ENCODE data around the gene HDAC7. TPM values are rescaled to one million over a fixed set of nuclear protein-coding genes. Genes with fewer than 3 reads are reported as not detected.

Gene HDAC7
- total RNA-seq, 1 donor from 2014 or later, result 92.2 TPM

GRCh38 chr12:47734725-47735480 lies 84.8 kb downstream of the HDAC7 start:
- Histone ChIP-seq H3K9me3 (ENCODE audit: insufficient read depth, low read depth, low read length) (no peaks in the 10 kb centered on the region), H3K4me1 (ENCODE audit: insufficient read depth, low read length) (peaks cover 13% of the 10 kb centered on the region), H3K27ac (ENCODE audit: low read depth, low read length) (no peak overlapping the region), H3K4me3 (ENCODE audit: insufficient read depth, low read depth, low read length) (no peak overlapping the region), H3K4me2 (ENCODE audit: low read length) (no peak overlapping the region), H4K20me1 (ENCODE audit: insufficient read depth, low read length) (no peaks in the 10 kb centered on the region), H2AFZ (ENCODE audit: low read depth, low read length) (no peak overlapping the region), H3K9ac (ENCODE audit: low read length) (no peak overlapping the region), H3K27me3 (ENCODE audit: insufficient read depth, low read length) (peaks cover 2% of the 10 kb centered on the region), H3K36me3 (ENCODE audit: insufficient read depth, low read length) (no peaks in the 10 kb centered on the region), H3K79me2 (ENCODE audit: insufficient read depth, low read length) (no peaks in the 10 kb centered on the region)
- DNase-seq (ENCODE audit: low read depth) (no peak), FAIRE-seq (no peak)
- H3K36me3 Mint-ChIP-seq (ENCODE audit: low read depth, unreplicated experiment), result peaks cover 8% of the 10 kb centered on the region
- no peak overlapping the region for H3K4me3 Mint-ChIP-seq (ENCODE audit: unreplicated experiment)
- peaks cover 4% of the 10 kb centered on the region for H3K9me3 Mint-ChIP-seq (ENCODE audit: unreplicated experiment)
- peaks cover 36% of the 10 kb centered on the region for H3K27me3 Mint-ChIP-seq (ENCODE audit: low read depth, unreplicated experiment)
- H3K27ac Mint-ChIP-seq (ENCODE audit: unreplicated experiment), result no peak overlapping the region
- no peak for TF ChIP-seq EZH2 (IDR thresholded peaks at IDR 0.05; ENCODE audit: insufficient read depth, low read length)
- TF ChIP-seq CTCF (IDR thresholded peaks at IDR 0.05; ENCODE audit: insufficient read depth, low read depth, low read length), result no peak
- H3K4me1 Mint-ChIP-seq (ENCODE audit: low read depth, unreplicated experiment), result peaks cover 7% of the 10 kb centered on the region

- Histone ChIP-seq H3K27ac (ENCODE audit: low read depth, low read length) (no peak overlapping the region), H3K79me2 (ENCODE audit: insufficient read depth, low read length) (no peaks in the 10 kb centered on the region), H3K4me1 (ENCODE audit: insufficient read depth, low read length) (peaks cover 13% of the 10 kb centered on the region), H3K4me3 (ENCODE audit: insufficient read depth, low read depth, low read length) (no peak overlapping the region), H3K4me2 (ENCODE audit: low read length) (no peak overlapping the region), H3K9ac (ENCODE audit: low read length) (no peak overlapping the region), H4K20me1 (ENCODE audit: insufficient read depth, low read length) (no peaks in the 10 kb centered on the region), H3K36me3 (ENCODE audit: insufficient read depth, low read length) (no peaks in the 10 kb centered on the region), H3K27me3 (ENCODE audit: insufficient read depth, low read length) (no peaks in the 10 kb centered on the region), H3K9me3 (ENCODE audit: insufficient read depth, low read depth, low read length) (no peaks in the 10 kb centered on the region), H2AFZ (ENCODE audit: low read depth, low read length) (no peak overlapping the region)
- H3K4me1 Mint-ChIP-seq (ENCODE audit: low read depth, unreplicated experiment), result peaks cover 11% of the 10 kb centered on the region
- DNase-seq (ENCODE audit: low read depth) (no peak), FAIRE-seq (no peak)
- no peak overlapping the region for H3K4me3 Mint-ChIP-seq (ENCODE audit: unreplicated experiment)
- H3K9me3 Mint-ChIP-seq (ENCODE audit: unreplicated experiment), result peaks cover 6% of the 10 kb centered on the region
- H3K27me3 Mint-ChIP-seq (ENCODE audit: low read depth, unreplicated experiment), result peaks cover 31% of the 10 kb centered on the region
- H3K27ac Mint-ChIP-seq (ENCODE audit: unreplicated experiment), result no peak overlapping the region
- no peak for TF ChIP-seq EZH2 (IDR thresholded peaks at IDR 0.05; ENCODE audit: insufficient read depth, low read length)
- TF ChIP-seq CTCF (IDR thresholded peaks at IDR 0.05; ENCODE audit: insufficient read depth, low read depth, low read length), result no peak
- H3K36me3 Mint-ChIP-seq (ENCODE audit: low read depth, unreplicated experiment), result peaks cover 3% of the 10 kb centered on the region
These were observed 86.6 kb downstream of the HDAC7 start for GRCh38 chr12:47733142-47733541.

Other genes starting within 250 kb of the HDAC7 start
- 36.2 and 39.2 TPM in 2 replicates for gene RPAP3, start 113.9 kb downstream of the HDAC7 start, total RNA-seq
- not detected in 2 replicates for gene ENDOU, start 94.4 kb downstream of the HDAC7 start, total RNA-seq
- 5.9 and 8.4 TPM in 2 replicates for gene RAPGEF3, start 61.0 kb downstream of the HDAC7 start, total RNA-seq
- gene SLC48A1, start 46.7 kb downstream of the HDAC7 start, total RNA-seq, result 17.7 and 23.8 TPM in 2 replicates
- 6.1 and 6.6 TPM in 2 replicates for gene VDR, start 85.1 kb upstream of the HDAC7 start, total RNA-seq
- 19.4 and 30.0 TPM in 2 replicates for gene TMEM106C, start 143.7 kb upstream of the HDAC7 start, total RNA-seq
- 11.2 and 20.3 TPM in 2 replicates for gene COL2A1, start 184.6 kb upstream of the HDAC7 start, total RNA-seq

Data from astrocyte (in vitro differentiated cells and primary cell).